Measurements from ENCODE around the gene UBN2.

The UBN2 gene

DNA sequence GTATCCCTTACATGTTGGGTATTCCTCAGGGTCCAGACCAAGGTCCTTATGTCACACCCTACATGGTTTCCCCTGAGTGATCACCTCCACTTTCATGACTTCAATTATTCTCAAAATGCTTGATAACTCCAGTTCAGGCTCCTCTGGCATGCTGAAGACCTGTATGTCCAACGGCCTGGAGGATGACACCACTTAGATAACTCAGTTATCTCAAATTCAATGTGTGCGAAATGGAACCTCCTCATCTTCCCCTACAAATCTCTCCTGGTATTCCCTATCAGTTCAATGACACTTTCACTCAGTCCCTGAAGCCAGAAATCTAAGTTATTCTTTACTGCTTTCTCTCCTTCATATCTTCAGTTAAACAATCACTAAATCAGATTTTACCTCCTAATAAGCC is 120.0 kb downstream of the UBN2 start:
- DNase-seq: no peak

DNA sequence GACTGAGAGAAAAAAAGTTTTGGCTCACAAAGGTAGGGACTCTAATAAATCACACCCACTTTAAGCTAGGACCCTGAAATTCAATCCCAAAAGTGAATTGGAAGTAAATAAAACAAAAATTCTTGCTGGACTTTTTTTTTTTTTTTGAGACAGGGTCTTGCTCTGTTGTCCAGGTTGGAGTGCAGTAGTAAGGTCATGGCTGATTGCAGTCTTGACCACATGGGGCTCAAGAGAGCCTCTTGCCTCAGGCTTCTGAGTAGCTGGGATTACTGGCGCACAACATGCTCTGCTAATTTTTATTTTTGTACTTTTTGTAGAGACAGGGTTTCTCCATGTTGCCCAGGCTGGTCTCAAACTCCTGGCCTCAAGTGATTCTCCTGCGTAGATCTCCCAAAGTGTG is 123.7 kb downstream of the UBN2 start:
- no peak for DNase-seq

DNA sequence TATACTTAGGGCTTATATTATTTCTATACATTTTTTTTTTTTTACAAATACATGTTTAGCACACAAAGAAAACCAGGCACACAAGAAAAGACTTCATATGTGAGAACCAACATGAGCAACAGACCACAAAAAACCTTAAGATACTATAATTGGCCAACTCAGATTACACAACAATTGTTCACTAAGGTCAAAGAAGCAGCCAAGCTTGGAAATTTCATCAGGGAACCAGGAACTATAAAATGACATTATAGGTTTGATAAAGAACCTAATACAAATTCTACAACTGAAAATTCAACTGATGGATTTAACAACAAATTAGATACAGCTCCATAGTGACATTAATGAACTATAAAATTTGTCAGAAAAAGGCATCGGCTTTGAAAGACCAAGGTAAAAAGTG is 124.3 kb downstream of the UBN2 start:
- no peak for DNase-seq
